NCI-H748 (cell line): Measurements from ENCODE around the gene ALG1L2.
A peak's percentile ranks its signal among the peaks of the same experiment; 100 is the strongest.
"Not testable (repeated sequence)": the region's sequence is repeated elsewhere in the genome, so short reads cannot be mapped to it uniquely, and the experiment has no call there.

Source experiments
- DNase-seq: peaks from one replicate; lab custom pipeline; 2025; ENCODE audit not compliant: unreplicated experiment; lab: John Stamatoyannopoulos, UW

ALG1L2 gene

GRCh38 chr3:130093741-130094391 lies 12.2 kb downstream of the ALG1L2 start:
- no peak for DNase-seq

- not testable (repeated sequence) for DNase-seq
Observed at GRCh38 chr3:130094491-130094941, 12.9 kb downstream of the ALG1L2 start.

GRCh38 chr3:130095858-130096257 lies 14.2 kb downstream of the ALG1L2 start:
- DNase-seq = not testable (repeated sequence)

- not testable (repeated sequence) for DNase-seq
Observed at GRCh38 chr3:130097096-130097495, 15.5 kb downstream of the ALG1L2 start.

- not testable (repeated sequence) for DNase-seq
Observed at GRCh38 chr3:130097690-130098638, 16.3 kb downstream of the ALG1L2 start.

GRCh38 chr3:130098639-130099385 lies 17.2 kb downstream of the ALG1L2 start:
- DNase-seq = not testable (repeated sequence)

- not testable (repeated sequence) for DNase-seq
Observed at GRCh38 chr3:130102545-130102944, 20.9 kb downstream of the ALG1L2 start.

- not testable (repeated sequence) for DNase-seq
Observed at GRCh38 chr3:130104191-130104590, 22.6 kb downstream of the ALG1L2 start.

- DNase-seq = not testable (repeated sequence)
Observed at GRCh38 chr3:130107333-130107995, 25.8 kb downstream of the ALG1L2 start.

- not testable (repeated sequence) for DNase-seq
Observed at GRCh38 chr3:130108836-130109585, 27.4 kb downstream of the ALG1L2 start.

- peak; percentile 20 for DNase-seq
Observed at GRCh38 chr3:130110386-130111169, 28.9 kb downstream of the ALG1L2 start.

GRCh38 chr3:130111185-130111864 lies 29.7 kb downstream of the ALG1L2 start:
- peak; percentile 98 for DNase-seq

- peak; percentile 94 for DNase-seq
Observed at GRCh38 chr3:130111865-130112747, 30.5 kb downstream of the ALG1L2 start.

- not testable (repeated sequence) for DNase-seq
Observed at GRCh38 chr3:130112748-130113073, 31.1 kb downstream of the ALG1L2 start.

GRCh38 chr3:130115400-130115799 lies 33.8 kb downstream of the ALG1L2 start:
- not testable (repeated sequence) for DNase-seq

GRCh38 chr3:130117933-130118332 lies 36.3 kb downstream of the ALG1L2 start:
- DNase-seq = no peak

GRCh38 chr3:130119824-130120223 lies 38.2 kb downstream of the ALG1L2 start:
- peak; percentile 76 for DNase-seq

- not testable (repeated sequence) for DNase-seq
Observed at GRCh38 chr3:130120291-130120690, 38.7 kb downstream of the ALG1L2 start.
